ENCODE data around the gene IFITM1. TPM values are rescaled to one million over a fixed set of nuclear protein-coding genes. Genes with fewer than 3 reads are reported as not detected.

Gene IFITM1
- total RNA-seq, 6 donors from 2014 or later, result 16.8 to 119 (median 74.5) TPM

- Histone ChIP-seq H3K4me1 (peaks cover 14 to 25% (median 21%) of the 10 kb centered on the region in 4 donors), H3K27me3 (no peaks in the 10 kb centered on the region), H3K27ac (peak overlapping the region in 1 of 4 donors; percentile 81), H3K9me3 (no peaks in the 10 kb centered on the region), H3K36me3 (peaks cover 0 to 33% (median 17%) of the 10 kb centered on the region in 4 donors), H3K4me3 (no peak overlapping the region)
- ATAC-seq (ENCODE audit: low FRiP score in 2 of 2) (no peak), DNase-seq (peak in 1 of 2 donors; percentile 67)
- TF ChIP-seq EP300 (IDR thresholded peaks at IDR 0.05) (no peak), POLR2A (IDR thresholded peaks at IDR 0.05) (no peak), POLR2AphosphoS5 (IDR thresholded peaks at IDR 0.05) (no peak), CTCF (IDR thresholded peaks at IDR 0.05) (no peak)
- 89% methylated on average over 13 of the region's 13 CpGs; no CpG with 5 or more reads in 1 of the 2 donors for WGBS, 2 donors
These were observed 23.1 kb upstream of the IFITM1 start for GRCh38 chr11:290621-291231.

GRCh38 chr11:291281-292210, 22.3 kb upstream of the IFITM1 start:
- H3K4me3 ChIP-seq, result no peak overlapping the region
- no peak for TF ChIP-seq POLR2AphosphoS5 (IDR thresholded peaks at IDR 0.05)
- no peak for TF ChIP-seq POLR2A (IDR thresholded peaks at IDR 0.05)
- no peak for TF ChIP-seq EP300 (IDR thresholded peaks at IDR 0.05)
- TF ChIP-seq CTCF (IDR thresholded peaks at IDR 0.05), result no peak
- 93% methylated on average over 30 to 41 of the region's 44 CpGs for WGBS, 2 donors
- H3K9me3 ChIP-seq, result no peaks in the 10 kb centered on the region
- no peak for ATAC-seq (ENCODE audit: low FRiP score in 2 of 2)
- peak in 1 of 2 donors; percentile 76 for DNase-seq
- peaks cover 0 to 33% (median 17%) of the 10 kb centered on the region in 4 donors for H3K36me3 ChIP-seq
- H3K27me3 ChIP-seq, result no peaks in the 10 kb centered on the region
- peaks cover 14 to 25% (median 21%) of the 10 kb centered on the region in 4 donors for H3K4me1 ChIP-seq
- no peak overlapping the region for H3K27ac ChIP-seq

- TF ChIP-seq CTCF (IDR thresholded peaks at IDR 0.05), result no peak
- no peak for TF ChIP-seq EP300 (IDR thresholded peaks at IDR 0.05)
- no peak for TF ChIP-seq POLR2AphosphoS5 (IDR thresholded peaks at IDR 0.05)
- no peak for TF ChIP-seq POLR2A (IDR thresholded peaks at IDR 0.05)
- Histone ChIP-seq H3K9me3 (no peaks in the 10 kb centered on the region), H3K36me3 (peaks cover 0 to 33% (median 17%) of the 10 kb centered on the region in 4 donors), H3K27me3 (no peaks in the 10 kb centered on the region), H3K27ac (no peak overlapping the region), H3K4me1 (peaks cover 14 to 29% (median 19%) of the 10 kb centered on the region in 4 donors), H3K4me3 (no peak overlapping the region)
- ATAC-seq (ENCODE audit: low FRiP score in 2 of 2), result no peak
- 92 to 94% methylated on average over 4 to 22 of the region's 29 CpGs for WGBS, 2 donors
- peak in 1 of 2 donors; percentile 74 for DNase-seq
These were observed 21.4 kb upstream of the IFITM1 start for GRCh38 chr11:292211-293121.

- no peaks in the 10 kb centered on the region for H3K27me3 ChIP-seq
- no peak overlapping the region for H3K27ac ChIP-seq
- H3K4me3 ChIP-seq, result no peak overlapping the region
- whole genome bisulfite sequencing, 2 donors, result 92 to 93% methylated on average over 8 to 16 of the region's 18 CpGs
- no peaks in the 10 kb centered on the region for H3K9me3 ChIP-seq
- ATAC-seq (ENCODE audit: low FRiP score in 2 of 2), result no peak
- peaks cover 0 to 33% (median 17%) of the 10 kb centered on the region in 4 donors for H3K36me3 ChIP-seq
- TF ChIP-seq POLR2A (IDR thresholded peaks at IDR 0.05) (no peak), POLR2AphosphoS5 (IDR thresholded peaks at IDR 0.05) (no peak), CTCF (IDR thresholded peaks at IDR 0.05) (no peak), EP300 (IDR thresholded peaks at IDR 0.05) (no peak)
- peak in 1 of 2 donors; percentile 47 for DNase-seq
- peaks cover 11 to 30% (median 14%) of the 10 kb centered on the region in 4 donors for H3K4me1 ChIP-seq
These were observed 20.5 kb upstream of the IFITM1 start for GRCh38 chr11:293271-293851.
